GM12878 (cell line): ENCODE results near the gene CCDC6. TPM values are rescaled to one million over a fixed set of nuclear protein-coding genes. Genes with fewer than 3 reads are reported as not detected.
A peak's percentile ranks its signal among the peaks of the same experiment; 100 is the strongest.

ENCODE experiments used
- BCL11A ChIP-seq: IDR thresholded peaks from 2 replicates; pipeline ENCODE4 v1.6.1; 2011; ENCODE audit warnings: low read depth, low read length
- CBX3 ChIP-seq: fragments of 200-600 bp; sonication (generic); IDR thresholded peaks from 2 replicates; pipeline ENCODE4 v1.6.1; 2016; ENCODE audit warnings: low read depth, borderline replicate concordance
- CBX5 ChIP-seq: sonication (generic); IDR thresholded peaks from 2 replicates; pipeline ENCODE4 v1.6.1; 2016; ENCODE audit warnings: low read depth, moderate library complexity, mild to moderate bottlenecking, inconsistent platforms
- CREB1 ChIP-seq: IDR thresholded peaks from 2 replicates; pipeline ENCODE4 v1.6.1; 2012; ENCODE audit warnings: low read depth, mild to moderate bottlenecking, inconsistent platforms
- EP300 ChIP-seq, 2 experiments: fragments of 150-350 bp in 1 of 2; IDR thresholded peaks; 2 replicates each; pipeline ENCODE4 v1.6.1; 2011 to 2012; ENCODE audit warnings: low read depth in 2 of 2, low read length in 2 of 2, borderline replicate concordance in 1 of 2, improper control_type of control experiment in 1 of 2, inconsistent platforms in 1 of 2; ENCODE audit not compliant: control insufficient read depth in 1 of 2
- EZH2 ChIP-seq: IDR thresholded peaks from 2 replicates; pipeline ENCODE4 v1.6.1; 2012; ENCODE audit warnings: low read depth, mild to moderate bottlenecking, control low read depth, inconsistent platforms, low read length, borderline replicate concordance; ENCODE audit not compliant: control insufficient read depth
- FOXM1 ChIP-seq: IDR thresholded peaks from 2 replicates; pipeline ENCODE4 v1.6.1; 2012; ENCODE audit warnings: low read depth, mild to moderate bottlenecking, inconsistent platforms, low read length, moderate library complexity
- HCFC1 ChIP-seq: fragments of 150-350 bp; IDR thresholded peaks from 2 replicates; pipeline ENCODE4 v1.6.1; 2014; ENCODE audit warnings: low read length
- IKZF2 ChIP-seq, 2 experiments: fragments of 450-650 bp; IDR thresholded peaks; 2 replicates each; pipeline ENCODE4 v1.6.1; 2017; ENCODE audit warnings: mild to moderate bottlenecking in 2 of 2, moderate library complexity in 2 of 2
- MLLT1 ChIP-seq: fragments of 450-650 bp; IDR thresholded peaks from 2 replicates; pipeline ENCODE4 v1.6.1; 2016; ENCODE audit warnings: mild to moderate bottlenecking
- NKRF ChIP-seq: fragments of 450-650 bp; conservative IDR thresholded peaks from 2 replicates; pipeline ENCODE4 v1.6.1; 2017; ENCODE audit warnings: mild to moderate bottlenecking, moderate library complexity
- POU2F2 ChIP-seq: IDR thresholded peaks from 3 replicates; pipeline ENCODE4 v1.6.1; 2011; ENCODE audit warnings: low read depth, mild to moderate bottlenecking, low read length, borderline replicate concordance
- RCOR1 ChIP-seq: conservative IDR thresholded peaks from 2 replicates; pipeline ENCODE4 v1.6.1; 2012; ENCODE audit warnings: low read depth, low read length, improper control_type of control experiment
- RFX5 ChIP-seq: IDR thresholded peaks from 2 replicates; pipeline ENCODE4 v1.6.1; 2011; ENCODE audit warnings: low read depth, low read length, improper control_type of control experiment
- SREBF1 ChIP-seq: IDR thresholded peaks from 2 replicates; pipeline ENCODE4 v1.6.1; 2012; ENCODE audit warnings: mild to moderate bottlenecking, low read length
- SUPT20H ChIP-seq: IDR thresholded peaks from 2 replicates; pipeline ENCODE4 v1.6.1; 2011; ENCODE audit warnings: low read depth, mild to moderate bottlenecking, low read length, moderate library complexity, borderline replicate concordance; ENCODE audit not compliant: control insufficient read depth
- polyA plus RNA-seq, 11 experiments: library from polyadenylated mRNA; depleted of rRNA in 4 of 11; unstranded in 6 of 11; stranded (reverse) in 5 of 11; fragments of >200 nt; fragmentation: Nextera tagmentation in 4 of 11; fragmentation: Illumina TruSeq in 1 of 11; extraction: Ambion mirVana in 4 of 11; extraction: Trizol in 1 of 11; gene quantifications; 1 replicate in 1 of 11; 2 replicates in 10 of 11; pipeline versions ENCODE4 v1.2.1 to v1.2.3, GENCODE V29; 2011 to 2016; ENCODE audit warnings: inconsistent platforms in 2 of 11, missing spikeins in 2 of 11, low read depth in 1 of 11
- total RNA-seq, 4 experiments: library from RNA; depleted of rRNA in 3 of 4; stranded (reverse); fragments of >200 nt in 3 of 4; fragmentation: Illumina TruSeq in 1 of 4; extraction: Trizol in 1 of 4; gene quantifications; 2 replicates each; pipeline versions ENCODE4 v1.2.1 to v1.2.3, GENCODE V29; 2013 to 2021
- TF ChIP-seq, protein P1 (sequence below): IDR thresholded peaks from 2 replicates; pipeline ENCODE4 v1.6.1; 2012; ENCODE audit warnings: low read depth, low read length, improper control_type of control experiment
- TF ChIP-seq, protein P2 (sequence below): IDR thresholded peaks from 2 replicates; pipeline ENCODE4 v1.6.1; 2011; ENCODE audit warnings: low read depth, low read length, improper control_type of control experiment, borderline replicate concordance
- TF ChIP-seq, protein P3 (sequence below): fragments of 450-650 bp; IDR thresholded peaks from 2 replicates; pipeline ENCODE4 v1.6.1; 2017; ENCODE audit warnings: mild to moderate bottlenecking, moderate library complexity

CCDC6 gene
- total and polyA plus RNA-seq, 10 of the 15 experiments (the other 5 are each of a cell fraction or from before 2014, with no cell fraction given) = 11.8 to 46.2 (median 26.7) TPM

GRCh38 chr10:59906417-59907202 is at the start of gene CCDC6 (continued):
- TF ChIP-seq CBX5 (peak; percentile 94), NKRF (peak; percentile 79), BCL11A (no peak), HCFC1 (0 out of 2 replicates have a peak, but pooled peaks have one; percentile 23), MLLT1 (peak; percentile 77; the same call in 1 of the 2 replicates), SREBF1 (no peak), CREB1 (peak; percentile 44; the same call in 1 of the 2 replicates), RFX5 (no peak), POU2F2 (no peak), FOXM1 (no peak), SUPT20H (no peak), EP300 (IDR thresholded peaks at IDR 0.05; ENCODE audit: borderline replicate concordance in 1 of 2, control insufficient read depth in 1 of 2, low read depth in 2 of 2, low read length in 2 of 2) (0 out of 4 replicates have a peak, but pooled peaks of 1 of the 2 experiments have one; percentile 8), EZH2 (no peak), IKZF2 (IDR thresholded peaks at IDR 0.05) (peak; percentile 56 to 70; a peak in 3 of 4 replicates), RCOR1 (no peak), CBX3 (no peak)
- TF ChIP-seq, protein P1, sequence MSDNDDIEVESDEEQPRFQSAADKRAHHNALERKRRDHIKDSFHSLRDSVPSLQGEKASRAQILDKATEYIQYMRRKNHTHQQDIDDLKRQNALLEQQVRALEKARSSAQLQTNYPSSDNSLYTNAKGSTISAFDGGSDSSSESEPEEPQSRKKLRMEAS = peak; percentile 93
- TF ChIP-seq, protein P2, sequence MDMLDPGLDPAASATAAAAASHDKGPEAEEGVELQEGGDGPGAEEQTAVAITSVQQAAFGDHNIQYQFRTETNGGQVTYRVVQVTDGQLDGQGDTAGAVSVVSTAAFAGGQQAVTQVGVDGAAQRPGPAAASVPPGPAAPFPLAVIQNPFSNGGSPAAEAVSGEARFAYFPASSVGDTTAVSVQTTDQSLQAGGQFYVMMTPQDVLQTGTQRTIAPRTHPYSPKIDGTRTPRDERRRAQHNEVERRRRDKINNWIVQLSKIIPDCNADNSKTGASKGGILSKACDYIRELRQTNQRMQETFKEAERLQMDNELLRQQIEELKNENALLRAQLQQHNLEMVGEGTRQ = no peak; the same call in 1 of the 2 replicates
- TF ChIP-seq, protein P3, sequence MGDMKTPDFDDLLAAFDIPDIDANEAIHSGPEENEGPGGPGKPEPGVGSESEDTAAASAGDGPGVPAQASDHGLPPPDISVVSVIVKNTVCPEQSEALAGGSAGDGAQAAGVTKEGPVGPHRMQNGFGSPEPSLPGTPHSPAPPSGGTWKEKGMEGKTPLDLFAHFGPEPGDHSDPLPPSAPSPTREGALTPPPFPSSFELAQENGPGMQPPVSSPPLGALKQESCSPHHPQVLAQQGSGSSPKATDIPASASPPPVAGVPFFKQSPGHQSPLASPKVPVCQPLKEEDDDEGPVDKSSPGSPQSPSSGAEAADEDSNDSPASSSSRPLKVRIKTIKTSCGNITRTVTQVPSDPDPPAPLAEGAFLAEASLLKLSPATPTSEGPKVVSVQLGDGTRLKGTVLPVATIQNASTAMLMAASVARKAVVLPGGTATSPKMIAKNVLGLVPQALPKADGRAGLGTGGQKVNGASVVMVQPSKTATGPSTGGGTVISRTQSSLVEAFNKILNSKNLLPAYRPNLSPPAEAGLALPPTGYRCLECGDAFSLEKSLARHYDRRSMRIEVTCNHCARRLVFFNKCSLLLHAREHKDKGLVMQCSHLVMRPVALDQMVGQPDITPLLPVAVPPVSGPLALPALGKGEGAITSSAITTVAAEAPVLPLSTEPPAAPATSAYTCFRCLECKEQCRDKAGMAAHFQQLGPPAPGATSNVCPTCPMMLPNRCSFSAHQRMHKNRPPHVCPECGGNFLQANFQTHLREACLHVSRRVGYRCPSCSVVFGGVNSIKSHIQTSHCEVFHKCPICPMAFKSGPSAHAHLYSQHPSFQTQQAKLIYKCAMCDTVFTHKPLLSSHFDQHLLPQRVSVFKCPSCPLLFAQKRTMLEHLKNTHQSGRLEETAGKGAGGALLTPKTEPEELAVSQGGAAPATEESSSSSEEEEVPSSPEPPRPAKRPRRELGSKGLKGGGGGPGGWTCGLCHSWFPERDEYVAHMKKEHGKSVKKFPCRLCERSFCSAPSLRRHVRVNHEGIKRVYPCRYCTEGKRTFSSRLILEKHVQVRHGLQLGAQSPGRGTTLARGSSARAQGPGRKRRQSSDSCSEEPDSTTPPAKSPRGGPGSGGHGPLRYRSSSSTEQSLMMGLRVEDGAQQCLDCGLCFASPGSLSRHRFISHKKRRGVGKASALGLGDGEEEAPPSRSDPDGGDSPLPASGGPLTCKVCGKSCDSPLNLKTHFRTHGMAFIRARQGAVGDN = peak; percentile 72
